CD4-positive, alpha-beta T cell treated with Interleukin-6 for 4 hours (primary cell): Measurements from ENCODE around the gene AKAP8L.
A peak's percentile ranks its signal among the peaks of the same experiment; 100 is the strongest.

Experiments
- DNase-seq: peaks from one replicate; pipeline ENCODE4 v3.0.0-alpha.2; 2020; ENCODE audit warnings: mixed read lengths

The AKAP8L gene

DNA sequence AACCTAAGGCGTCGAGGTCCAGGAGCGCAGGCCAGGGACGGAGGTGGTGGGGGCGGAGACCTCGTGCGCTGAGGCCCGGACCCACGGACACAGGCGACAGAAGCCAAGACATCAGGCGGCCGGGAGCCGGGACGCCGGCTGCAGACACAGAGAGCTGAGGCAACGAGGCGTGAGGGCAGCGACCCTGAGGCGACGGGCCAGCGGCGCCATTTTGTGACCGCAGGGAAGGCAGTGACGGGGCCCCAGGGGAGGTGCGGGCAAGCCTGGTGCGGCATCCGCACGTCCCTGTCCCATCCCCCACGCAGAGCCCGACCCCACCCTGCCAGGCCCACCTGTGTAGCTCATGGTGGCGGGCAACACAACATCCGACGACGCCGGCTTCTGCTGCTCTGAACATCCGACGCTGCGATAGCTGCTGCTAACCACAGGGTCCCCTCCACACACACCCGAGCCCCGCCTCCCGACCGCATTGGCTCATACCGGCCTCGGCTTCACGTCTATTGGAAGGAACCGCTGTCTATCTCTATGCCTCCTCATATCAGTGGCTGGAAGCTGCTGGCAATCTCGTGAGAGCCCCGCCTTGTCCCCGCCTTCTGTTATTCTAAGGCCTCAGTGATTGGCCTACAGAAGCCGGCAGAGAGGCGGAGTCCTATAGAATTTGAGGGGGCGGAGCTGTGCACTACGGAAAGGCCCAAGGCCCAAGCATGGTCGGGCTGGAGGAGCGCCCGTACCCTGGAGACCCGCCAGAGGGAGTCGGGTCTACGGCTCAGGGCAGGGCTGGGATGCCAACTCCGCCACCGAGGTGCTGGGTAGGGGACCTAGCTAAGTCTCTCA, at the start of gene AKAP8L:
TSS of gene AKAP8L (minus strand) at position 410 of the 834 bp plus-strand sequence. CDS start at position 345, 65 bp downstream.
- DNase-seq: peak; percentile 99

GRCh38 chr19:15467734-15468214, 49.0 kb upstream of the AKAP8L start:
- DNase-seq: no peak

GRCh38 chr19:15466851-15467733, 48.3 kb upstream of the AKAP8L start:
- DNase-seq: peak; percentile 81

GRCh38 chr19:15464394-15465385, 45.9 kb upstream of the AKAP8L start, which contains the start of gene RASAL3:
TSS of gene RASAL3 (minus strand) at chr19:15464544. CDS start at chr19:15464358, 186 bp downstream.
- DNase-seq: peak; percentile 85

DNA sequence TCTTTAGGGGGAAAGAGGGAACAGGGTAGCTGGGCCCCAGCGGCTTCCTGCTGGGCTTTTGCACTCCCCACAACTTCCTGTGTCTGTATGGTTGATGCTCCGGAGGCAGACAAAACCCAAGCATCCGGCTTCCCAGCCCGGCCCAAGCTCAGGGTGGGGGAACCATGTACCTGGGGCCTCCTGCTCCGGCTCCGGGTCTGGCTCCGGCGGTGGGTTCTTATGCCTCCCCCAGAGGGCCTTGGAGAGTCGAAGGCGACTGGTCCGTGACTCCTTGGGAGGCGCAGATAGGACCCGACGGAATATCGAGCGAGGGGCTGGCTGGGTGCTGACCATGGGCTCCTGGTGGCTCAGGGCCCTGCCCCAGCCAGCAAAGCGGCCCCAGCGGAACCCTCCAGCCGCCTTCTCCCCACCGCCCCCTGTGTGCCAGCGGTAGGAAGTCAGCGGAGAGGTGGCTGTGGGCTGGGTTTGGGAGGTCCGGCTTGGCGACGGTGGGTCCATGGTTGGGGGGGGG, 45.1 kb upstream of the AKAP8L start:
- peak; percentile 88 for DNase-seq

- no peak for DNase-seq
Observed at GRCh38 chr19:15461694-15462093, 42.9 kb upstream of the AKAP8L start.

- DNase-seq: no peak
Observed at GRCh38 chr19:15457701-15458484, 39.1 kb upstream of the AKAP8L start.

DNA sequence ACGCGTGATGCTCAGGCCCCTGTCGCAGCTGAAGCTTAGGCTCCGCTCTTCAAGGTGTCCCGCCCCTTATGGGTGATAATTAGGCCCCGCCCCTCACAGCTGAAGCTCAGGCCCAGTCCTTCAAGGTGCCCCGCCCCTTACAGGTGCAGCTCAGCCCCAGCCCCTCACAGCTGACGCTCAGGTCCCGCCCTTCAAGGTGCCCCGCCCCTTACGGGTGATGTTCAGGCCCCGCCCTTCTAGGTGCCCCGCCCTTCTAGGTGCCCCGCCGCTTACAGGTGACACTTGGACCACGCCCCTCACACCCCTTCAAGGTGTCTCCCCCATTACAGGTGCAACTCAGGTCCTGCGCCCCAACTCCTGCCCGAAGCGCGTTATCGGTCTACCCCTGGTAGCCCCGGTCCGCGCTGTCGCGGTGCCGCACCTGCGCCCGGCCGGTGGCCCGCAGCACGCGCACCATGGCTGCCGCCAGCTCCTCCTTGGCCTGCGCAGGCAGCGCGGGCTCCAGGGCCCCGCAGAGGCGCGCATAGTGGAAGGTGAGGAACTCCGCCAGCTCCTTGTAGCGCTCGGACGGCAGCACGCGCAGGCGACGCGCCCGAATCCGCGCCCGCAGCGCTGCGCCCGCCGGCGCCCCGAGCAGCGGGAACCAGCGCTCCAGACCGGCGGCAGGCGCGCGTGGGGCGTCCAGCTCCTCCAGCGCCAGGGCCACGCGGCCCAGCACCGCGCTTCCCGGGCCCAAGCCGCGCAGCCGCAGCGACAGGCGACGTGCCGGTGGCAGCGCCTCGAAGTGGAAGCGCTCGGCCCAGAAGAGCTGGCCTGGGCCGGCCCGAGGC, 38.3 kb upstream of the AKAP8L start:
- DNase-seq: peak; percentile 19

- no peak for DNase-seq
Observed at GRCh38 chr19:15456441-15456840, 37.7 kb upstream of the AKAP8L start.

DNA sequence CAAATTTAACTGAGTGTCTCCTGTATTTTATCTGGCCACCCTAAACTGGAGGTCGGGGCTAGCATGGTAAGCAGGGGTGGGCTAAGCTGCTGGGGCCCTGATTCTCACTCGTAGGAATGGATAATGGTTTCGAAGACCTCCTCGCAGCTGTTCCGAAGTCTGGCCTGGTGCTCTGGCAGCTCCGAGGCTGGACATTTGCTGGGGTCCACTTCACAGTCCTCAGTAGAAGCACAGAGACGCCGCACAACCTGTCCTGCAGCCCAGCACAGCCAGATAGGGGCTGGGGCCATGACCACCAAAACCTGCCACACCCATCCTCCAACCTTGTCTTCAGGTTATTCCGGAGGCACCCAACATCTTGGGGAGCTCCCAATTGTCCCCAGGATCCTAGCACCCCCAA, 37.2 kb upstream of the AKAP8L start:
- no peak for DNase-seq

GRCh38 chr19:15453906-15454860, 35.4 kb upstream of the AKAP8L start:
- no peak for DNase-seq

- DNase-seq: no peak
Observed at GRCh38 chr19:15453091-15453578, 34.3 kb upstream of the AKAP8L start.

GRCh38 chr19:15452111-15453047, 33.6 kb upstream of the AKAP8L start:
- DNase-seq: no peak

DNA sequence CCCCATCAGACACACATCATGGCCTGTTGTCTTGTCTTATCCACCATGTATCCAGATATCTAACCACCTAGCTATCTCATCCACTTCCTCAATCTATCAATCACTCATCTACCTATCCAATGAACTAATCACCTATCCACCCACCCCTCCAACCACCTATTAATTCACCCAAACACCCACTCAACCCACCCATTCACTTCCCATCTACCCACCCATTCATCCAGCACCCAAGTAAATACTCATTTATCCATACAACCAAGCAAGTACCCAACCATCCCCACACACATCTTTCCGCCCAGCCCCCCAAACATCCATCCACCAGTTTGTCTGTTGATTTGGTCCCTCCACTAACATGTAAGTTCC, 31.7 kb upstream of the AKAP8L start:
- DNase-seq: no peak

GRCh38 chr19:15449620-15450527, 31.1 kb upstream of the AKAP8L start, which contains the start of gene WIZ:
TSS of gene WIZ (minus strand) at chr19:15449956. CDS start at chr19:15448307, 1,649 bp downstream.
- DNase-seq: peak; percentile 88
